WTC11 (cell line): Measurements from ENCODE around the gene CLEC2L. TPM values are rescaled to one million over a fixed set of nuclear protein-coding genes. Genes with fewer than 3 reads are reported as not detected.

ENCODE experiments used
- ATAC-seq: fragments of 200-7000 bp; cut with Tn5 transposase; 2 replicates; pipeline ENCODE4 v1.10.0; 2021; ENCODE audit warnings: mild to moderate bottlenecking, moderate library complexity
- CTCF ChIA-PET: fragments of 300-600 bp; sonication (Branson Sonifier 250); formaldehyde crosslinking; loops from one replicate; lab custom pipeline; 2021; ENCODE audit warnings: antibody characterized with exemption; lab: Charles Lee
- POLR2A ChIA-PET: fragments of 350-600 bp; sonication (Branson Sonifier 250); formaldehyde crosslinking; loops from one replicate; lab custom pipeline; 2021; ENCODE audit warnings: antibody characterized with exemption; lab: Charles Lee
- DNase-seq: peaks from one replicate; pipeline ENCODE4 v3.0.0; 2021; ENCODE audit warnings: low spot score
- H3K27ac Mint-ChIP-seq: 2 replicates; pipeline ENCODE4 v1.8.0; 2021; ENCODE audit warnings: mixed read lengths
- H3K27me3 Mint-ChIP-seq: 2 replicates; pipeline ENCODE4 v1.8.0; 2021; ENCODE audit warnings: low read depth, mild to moderate bottlenecking, moderate library complexity, mixed read lengths
- H3K36me3 Mint-ChIP-seq: 2 replicates; pipeline ENCODE4 v1.8.0; 2021; ENCODE audit warnings: mixed read lengths
- H3K4me1 Mint-ChIP-seq: 2 replicates; pipeline ENCODE4 v1.8.0; 2022; ENCODE audit warnings: mixed read lengths
- H3K4me3 Mint-ChIP-seq: 2 replicates; pipeline ENCODE4 v1.8.0; 2021; ENCODE audit warnings: mild to moderate bottlenecking, moderate library complexity, mixed read lengths
- H3K9me3 Mint-ChIP-seq: 2 replicates; pipeline ENCODE4 v1.8.0; 2021; ENCODE audit warnings: mixed read lengths
- AR ChIP-seq: fragments of 250-450 bp; sonication (Bioruptor Pico); IDR thresholded peaks from 2 replicates; pipeline ENCODE4 v1.9.0; 2021; ENCODE audit warnings: mild to moderate bottlenecking
- CREB1 ChIP-seq: sonication (generic); formaldehyde crosslinking; IDR thresholded peaks from 2 replicates; pipeline ENCODE4 v1.8.0; 2023; ENCODE audit warnings: mild to moderate bottlenecking, missing genetic modification reagents
- ETV6 ChIP-seq: sonication (generic); formaldehyde crosslinking; IDR thresholded peaks from 2 replicates; pipeline ENCODE4 v1.8.1; 2022; ENCODE audit warnings: mild to moderate bottlenecking, missing genetic modification reagents
- FOXJ3 ChIP-seq: sonication (generic); formaldehyde crosslinking; IDR thresholded peaks from 2 replicates; pipeline ENCODE4 v1.9.0; 2021; ENCODE audit warnings: missing genetic modification reagents, mild to moderate bottlenecking, borderline replicate concordance
- FOXK1 ChIP-seq: sonication (generic); formaldehyde crosslinking; IDR thresholded peaks from 2 replicates; pipeline ENCODE4 v1.8.0; 2022; ENCODE audit warnings: mild to moderate bottlenecking, moderate library complexity, missing genetic modification reagents
- FOXP1 ChIP-seq: sonication (generic); formaldehyde crosslinking; IDR thresholded peaks from 2 replicates; pipeline ENCODE4 v1.8.0; 2022; ENCODE audit warnings: missing genetic modification reagents, mild to moderate bottlenecking, moderate library complexity, borderline replicate concordance
- HMGXB4 ChIP-seq: sonication (generic); formaldehyde crosslinking; IDR thresholded peaks from 2 replicates; pipeline ENCODE4 v1.8.1; 2023; ENCODE audit warnings: mild to moderate bottlenecking, moderate library complexity, missing genetic modification reagents
- IRF1 ChIP-seq: sonication (generic); formaldehyde crosslinking; IDR thresholded peaks from 2 replicates; pipeline ENCODE4 v1.8.0; 2023; ENCODE audit warnings: missing genetic modification reagents
- IRF2 ChIP-seq: sonication (generic); formaldehyde crosslinking; IDR thresholded peaks from 2 replicates; pipeline ENCODE4 v1.8.0; 2022; ENCODE audit warnings: low read depth, missing genetic modification reagents, borderline replicate concordance
- NFYB ChIP-seq: sonication (generic); formaldehyde crosslinking; conservative IDR thresholded peaks from 2 replicates; pipeline ENCODE4 v1.8.0; 2022; ENCODE audit warnings: low read depth, missing genetic modification reagents
- NR1H2 ChIP-seq: sonication (generic); formaldehyde crosslinking; IDR thresholded peaks from 2 replicates; pipeline ENCODE4 v1.9.0; 2021; ENCODE audit warnings: mild to moderate bottlenecking, moderate library complexity, missing genetic modification reagents
- NR3C1 ChIP-seq: sonication (generic); formaldehyde crosslinking; conservative IDR thresholded peaks from 2 replicates; pipeline ENCODE4 v1.8.1; 2023; ENCODE audit warnings: low read depth, mild to moderate bottlenecking, missing genetic modification reagents
- PREB ChIP-seq: sonication (generic); formaldehyde crosslinking; IDR thresholded peaks from 2 replicates; pipeline ENCODE4 v1.8.1; 2022; ENCODE audit warnings: mild to moderate bottlenecking, missing genetic modification reagents, moderate library complexity, borderline replicate concordance
- RELA ChIP-seq: sonication (generic); formaldehyde crosslinking; IDR thresholded peaks from 2 replicates; pipeline ENCODE4 v1.8.1; 2022; ENCODE audit warnings: missing genetic modification reagents, mild to moderate bottlenecking, borderline replicate concordance
- SP1 ChIP-seq: sonication (generic); formaldehyde crosslinking; conservative IDR thresholded peaks from 2 replicates; pipeline ENCODE4 v1.8.1; 2022; ENCODE audit warnings: missing genetic modification reagents
- TEAD1 ChIP-seq: sonication (generic); formaldehyde crosslinking; IDR thresholded peaks from 2 replicates; pipeline ENCODE4 v1.8.0; 2022; ENCODE audit warnings: mild to moderate bottlenecking, missing genetic modification reagents
- TP53 ChIP-seq: sonication (generic); formaldehyde crosslinking; IDR thresholded peaks from 2 replicates; pipeline ENCODE4 v1.8.1; 2023; ENCODE audit warnings: mild to moderate bottlenecking, missing genetic modification reagents
- ZMAT4 ChIP-seq: fragments of 250-450 bp; sonication (Bioruptor Pico); IDR thresholded peaks from 2 replicates; pipeline ENCODE4 v1.9.0; 2021; ENCODE audit warnings: mild to moderate bottlenecking
- ZNF121 ChIP-seq: sonication (generic); formaldehyde crosslinking; IDR thresholded peaks from 2 replicates; pipeline ENCODE4 v1.8.0; 2023; ENCODE audit warnings: missing genetic modification reagents
- ZNF232 ChIP-seq: sonication (generic); formaldehyde crosslinking; IDR thresholded peaks from 2 replicates; pipeline ENCODE4 v1.8.0; 2022; ENCODE audit warnings: mild to moderate bottlenecking, missing genetic modification reagents
- ZNF263 ChIP-seq: sonication (generic); formaldehyde crosslinking; IDR thresholded peaks from 2 replicates; pipeline ENCODE4 v1.8.1; 2022; ENCODE audit warnings: low read depth, mild to moderate bottlenecking, moderate library complexity, missing genetic modification reagents
- ZNF281 ChIP-seq: sonication (generic); formaldehyde crosslinking; IDR thresholded peaks from 2 replicates; pipeline ENCODE4 v1.8.0; 2023; ENCODE audit warnings: mild to moderate bottlenecking, missing genetic modification reagents
- ZNF423 ChIP-seq: fragments of 250-450 bp; sonication (Bioruptor Pico); IDR thresholded peaks from 2 replicates; pipeline ENCODE4 v2.1.2; 2022; ENCODE audit warnings: mild to moderate bottlenecking, moderate library complexity
- ZNF425 ChIP-seq: fragments of 250-450 bp; sonication (Bioruptor Pico); conservative IDR thresholded peaks from 2 replicates; pipeline ENCODE4 v1.9.0; 2021; ENCODE audit warnings: mild to moderate bottlenecking
- ZNF671 ChIP-seq: fragments of 250-450 bp; sonication (Bioruptor Pico); IDR thresholded peaks from 2 replicates; pipeline ENCODE4 v1.8.0; 2021; ENCODE audit warnings: mild to moderate bottlenecking
- total RNA-seq: library from RNA; stranded (reverse); gene quantifications from 3 replicates; pipeline ENCODE4 v1.2.3, GENCODE V29; 2021

The CLEC2L gene
- total RNA-seq, 1 experiment from 2014 or later = 0.13 TPM

- Mint-ChIP-seq H3K4me3 (no peak overlapping the region), H3K27ac (no peak overlapping the region), H3K36me3 (no peaks in the 10 kb centered on the region), H3K4me1 (peaks cover 34% of the 10 kb centered on the region), H3K9me3 (no peaks in the 10 kb centered on the region), H3K27me3 (no peaks in the 10 kb centered on the region)
- DNase-seq (no peak), ATAC-seq (no peak)
- no peak for TF ChIP-seq NR3C1
- no peak for TF ChIP-seq TP53 (CRISPR knock-in tag)
- TF ChIP-seq FOXJ3 = no peak
- no peak for TF ChIP-seq NR1H2 (CRISPR knock-in tag)
- no peak for TF ChIP-seq ZNF281
- TF ChIP-seq ZNF423 (CRISPR knock-in tag) = no peak
- no peak for TF ChIP-seq TEAD1 (CRISPR knock-in tag)
- TF ChIP-seq AR = no peak
- no peak for TF ChIP-seq FOXK1
- TF ChIP-seq PREB (CRISPR knock-in tag) = no peak
- TF ChIP-seq CREB1 (CRISPR knock-in tag) = no peak
- POLR2A ChIA-PET = no interaction called here
- CTCF ChIA-PET = interaction anchor here (0.8 to 2.1 kb wide), 5 partner anchors 10 to 134 kb away, joined by 3 to 6 read pairs (median 3); no protein-coding TSS in a partner anchor
These were observed 44.8 kb downstream of the CLEC2L start for GRCh38 chr7:139568346-139568675.

- no peaks in the 10 kb centered on the region for H3K27me3 Mint-ChIP-seq
- H3K4me1 Mint-ChIP-seq = peaks cover 29% of the 10 kb centered on the region
- ChIA-PET CTCF (interaction anchor here (0.8 to 2.1 kb wide), 6 partner anchors 11 to 134 kb away, joined by 3 to 6 read pairs (median 4); no protein-coding TSS in a partner anchor), POLR2A (no interaction called here)
- DNase-seq (no peak), ATAC-seq (no peak)
- H3K9me3 Mint-ChIP-seq = no peaks in the 10 kb centered on the region
- H3K27ac Mint-ChIP-seq = no peak overlapping the region
- no peaks in the 10 kb centered on the region for H3K36me3 Mint-ChIP-seq
- no peak overlapping the region for H3K4me3 Mint-ChIP-seq
- TF ChIP-seq ZNF425 (CRISPR knock-in tag) (no peak), ZNF232 (CRISPR knock-in tag) (no peak), ZNF263 (CRISPR knock-in tag) (no peak), NFYB (CRISPR knock-in tag) (no peak), IRF1 (CRISPR knock-in tag) (no peak), HMGXB4 (CRISPR knock-in tag) (no peak), SP1 (CRISPR knock-in tag) (no peak), IRF2 (CRISPR knock-in tag) (no peak), FOXP1 (CRISPR knock-in tag) (no peak), ZMAT4 (no peak), ZNF671 (no peak), ZNF121 (CRISPR knock-in tag) (no peak), RELA (CRISPR knock-in tag) (no peak), ETV6 (no peak)
These were observed 45.5 kb downstream of the CLEC2L start for GRCh38 chr7:139568813-139569490.
